Kidney (tissue), 14 donors: ENCODE measurements around the gene UPF3A. TPM values are rescaled to one million over a fixed set of nuclear protein-coding genes. Genes with fewer than 3 reads are reported as not detected.
"Not testable (repeated sequence)": the region's sequence is repeated elsewhere in the genome, so short reads cannot be mapped to it uniquely, and the experiment has no call there.

Experiments
- DNase-seq, 5 donors: peaks; one replicate each; pipeline ENCODE4 v3.0.0-alpha.2; 2013 to 2020
- FAIRE-seq: peaks from 2 replicates; lab custom pipeline; 2012; peaks lifted over from hg19 to GRCh38; lab: Jason Lieb, UNC
- H3K27ac ChIP-seq, 2 donors: one replicate each; pipeline ENCODE4 v1.7.0; 2013; ENCODE audit warnings: low read depth in 2 of 2, low read length in 2 of 2, inconsistent platforms in 1 of 2
- H3K27me3 ChIP-seq: one replicate; pipeline ENCODE4 v1.7.1; 2013; ENCODE audit warnings: low read length, inconsistent platforms; ENCODE audit not compliant: control insufficient read depth, insufficient read depth
- H3K36me3 ChIP-seq, 3 donors: one replicate each; pipeline versions ENCODE4 v1.7.0 to v1.7.1; 2013; ENCODE audit warnings: low read length in 3 of 3, control low read depth in 1 of 3, inconsistent platforms in 1 of 3; ENCODE audit not compliant: insufficient read depth in 3 of 3, control insufficient read depth in 2 of 3
- H3K4me1 ChIP-seq, 3 donors: one replicate each; pipeline versions ENCODE4 v1.7.0 to v1.7.1; 2013; ENCODE audit warnings: low read length in 3 of 3, inconsistent platforms in 1 of 3, low read depth in 1 of 3; ENCODE audit not compliant: control insufficient read depth in 2 of 3, insufficient read depth in 2 of 3
- H3K4me3 ChIP-seq, 3 donors: one replicate each; pipeline versions ENCODE4 v1.7.0 to v1.8.1; 2013; ENCODE audit warnings: low read length in 3 of 3, control low read depth in 1 of 3, inconsistent platforms in 1 of 3
- H3K9ac ChIP-seq, 3 donors: one replicate each; pipeline versions ENCODE4 v1.7.0 to v1.7.1; 2013; ENCODE audit warnings: low read length in 3 of 3, control low read depth in 1 of 3, inconsistent platforms in 1 of 3
- H3K9me3 ChIP-seq, 3 donors: one replicate each; pipeline versions ENCODE4 v1.7.0 to v1.7.1; 2013; ENCODE audit warnings: low read length in 3 of 3, control low read depth in 1 of 3, inconsistent platforms in 1 of 3; ENCODE audit not compliant: control insufficient read depth in 2 of 3, insufficient read depth in 1 of 3
- intact Hi-C: fragments of 100-400 bp; cut with DNase I; formaldehyde crosslinking; loops from one replicate; pipeline ENCODE4 v1.11.1; 2022
- polyA plus RNA-seq: library from polyadenylated mRNA; stranded (reverse); fragments of 350-450 nt; fragmentation: Illumina TruSeq; extraction: RNeasy Lipid Tissue Mini Kit (QIAGEN cat#74804); gene quantifications from one replicate; pipeline ENCODE4 v1.2.3, GENCODE V29; 2014; ENCODE audit warnings: low read depth, low replicate concordance; ENCODE audit not compliant: insufficient read depth
- total RNA-seq: library from RNA; stranded (reverse); fragmentation: NEBNext Ultra II Directional; extraction: Animal tissue kit (Norgen Biotek cat#: 25700); gene quantifications from one replicate; pipeline ENCODE4 v1.2.1, GENCODE V29; 2021
- TF ChIP-seq, protein P1 (sequence below): IDR thresholded peaks from 3 replicates; pipeline ENCODE4 v1.5.1; 2012; ENCODE audit warnings: mild to moderate bottlenecking, moderate library complexity, borderline replicate concordance; ENCODE audit not compliant: insufficient read depth; ENCODE audit errors: extremely low read depth
- donor health status: control.
- donor health status: control.
- donor health status: control.
- donor health status: control.
- donor health status: control.
- donor health status: DM: yes; HTN: yes; CAD: no.
- donor health status: Normal renal cell carcinoma (clear cell type).

Gene UPF3A
- total and polyA plus RNA-seq, 2 donors from 2014 or later: 34.5 to 41.7 TPM

DNA sequence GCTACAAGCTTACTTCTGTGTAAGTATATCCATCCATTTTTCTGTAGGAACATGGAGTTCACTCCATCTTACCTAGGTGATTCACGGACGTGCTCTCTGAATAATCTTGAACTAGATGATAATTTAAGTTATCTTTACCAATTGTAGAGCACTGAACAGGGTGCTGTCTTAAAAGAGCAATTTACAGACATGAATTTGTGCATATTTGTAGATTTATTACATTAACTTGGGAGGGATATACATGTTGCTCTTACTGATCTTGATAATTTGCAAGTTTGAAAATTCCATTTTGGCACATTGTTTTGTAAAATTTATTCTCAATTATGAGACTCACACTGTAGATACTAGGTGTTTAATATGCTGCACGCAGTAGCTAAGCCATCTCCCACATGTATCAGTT, 37.4 kb upstream of the UPF3A start:
- H3K4me1 ChIP-seq: no peaks in the 10 kb centered on the region
- FAIRE-seq: no peak
- H3K36me3 ChIP-seq: peaks cover 27 to 72% (median 46%) of the 10 kb centered on the region in 3 donors
- no peak overlapping the region for H3K27ac ChIP-seq
- H3K9me3 ChIP-seq: no peaks in the 10 kb centered on the region
- DNase-seq: no peak
- H3K4me3 ChIP-seq: no peak overlapping the region
- TF ChIP-seq, protein P1, sequence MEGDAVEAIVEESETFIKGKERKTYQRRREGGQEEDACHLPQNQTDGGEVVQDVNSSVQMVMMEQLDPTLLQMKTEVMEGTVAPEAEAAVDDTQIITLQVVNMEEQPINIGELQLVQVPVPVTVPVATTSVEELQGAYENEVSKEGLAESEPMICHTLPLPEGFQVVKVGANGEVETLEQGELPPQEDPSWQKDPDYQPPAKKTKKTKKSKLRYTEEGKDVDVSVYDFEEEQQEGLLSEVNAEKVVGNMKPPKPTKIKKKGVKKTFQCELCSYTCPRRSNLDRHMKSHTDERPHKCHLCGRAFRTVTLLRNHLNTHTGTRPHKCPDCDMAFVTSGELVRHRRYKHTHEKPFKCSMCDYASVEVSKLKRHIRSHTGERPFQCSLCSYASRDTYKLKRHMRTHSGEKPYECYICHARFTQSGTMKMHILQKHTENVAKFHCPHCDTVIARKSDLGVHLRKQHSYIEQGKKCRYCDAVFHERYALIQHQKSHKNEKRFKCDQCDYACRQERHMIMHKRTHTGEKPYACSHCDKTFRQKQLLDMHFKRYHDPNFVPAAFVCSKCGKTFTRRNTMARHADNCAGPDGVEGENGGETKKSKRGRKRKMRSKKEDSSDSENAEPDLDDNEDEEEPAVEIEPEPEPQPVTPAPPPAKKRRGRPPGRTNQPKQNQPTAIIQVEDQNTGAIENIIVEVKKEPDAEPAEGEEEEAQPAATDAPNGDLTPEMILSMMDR: no peak
- no peak overlapping the region for H3K9ac ChIP-seq
- intact Hi-C loops: no loop called here
- H3K27me3 ChIP-seq: no peaks in the 10 kb centered on the region

DNA sequence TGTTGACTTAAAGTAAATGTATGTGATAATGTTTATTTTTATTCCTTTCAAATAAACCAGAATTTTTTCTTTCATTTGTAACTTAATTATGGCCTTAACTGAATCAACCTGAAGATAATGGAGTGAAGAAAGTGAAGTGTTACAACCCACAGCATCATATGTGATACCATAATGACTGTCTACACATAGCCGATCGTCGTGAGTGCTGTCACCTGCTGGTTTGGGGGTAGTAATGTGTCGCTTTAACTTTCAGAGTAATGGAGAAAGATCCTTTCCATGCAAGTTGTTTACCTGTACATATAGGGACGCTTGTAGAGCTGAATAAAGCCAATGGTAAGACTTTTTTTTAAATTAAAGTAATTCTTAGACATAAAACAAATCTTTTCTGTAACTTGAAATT, 36.8 kb upstream of the UPF3A start:
- TF ChIP-seq, protein P1: no peak
- Histone ChIP-seq H3K27ac (no peak overlapping the region), H3K4me1 (no peaks in the 10 kb centered on the region), H3K27me3 (no peaks in the 10 kb centered on the region), H3K4me3 (no peak overlapping the region), H3K9ac (no peak overlapping the region), H3K9me3 (no peaks in the 10 kb centered on the region), H3K36me3 (peaks cover 26 to 70% (median 45%) of the 10 kb centered on the region in 3 donors)
- DNase-seq (no peak), FAIRE-seq (no peak)
- intact Hi-C loops: no loop called here

DNA sequence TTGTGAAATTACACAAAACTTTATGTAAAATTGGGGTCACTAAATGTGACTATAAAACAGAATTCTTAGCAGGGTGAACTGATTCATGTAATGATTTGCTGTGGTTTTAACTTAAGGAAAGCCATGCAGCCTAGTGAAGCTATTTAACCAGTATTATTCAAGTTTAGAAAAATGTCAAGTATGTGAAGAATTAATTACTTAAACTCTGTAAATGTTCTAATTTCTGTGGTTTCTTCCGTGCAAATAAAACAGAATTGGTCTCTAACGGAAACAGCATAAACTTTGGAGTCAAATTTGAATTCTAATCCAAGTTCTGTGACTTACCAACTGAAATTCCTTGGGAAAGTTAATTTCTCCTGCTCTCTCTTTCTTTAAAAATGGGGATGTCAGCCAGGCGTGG, 33.4 kb upstream of the UPF3A start:
- H3K4me3 ChIP-seq: no peak overlapping the region
- peaks cover 22 to 72% (median 37%) of the 10 kb centered on the region in 3 donors for H3K36me3 ChIP-seq
- H3K4me1 ChIP-seq: no peaks in the 10 kb centered on the region
- H3K9me3 ChIP-seq: no peaks in the 10 kb centered on the region
- no peaks in the 10 kb centered on the region for H3K27me3 ChIP-seq
- TF ChIP-seq, protein P1: no peak
- intact Hi-C loops: no loop called here
- DNase-seq: no peak
- H3K27ac ChIP-seq: no peak overlapping the region
- no peak overlapping the region for H3K9ac ChIP-seq
- FAIRE-seq: no peak

DNA sequence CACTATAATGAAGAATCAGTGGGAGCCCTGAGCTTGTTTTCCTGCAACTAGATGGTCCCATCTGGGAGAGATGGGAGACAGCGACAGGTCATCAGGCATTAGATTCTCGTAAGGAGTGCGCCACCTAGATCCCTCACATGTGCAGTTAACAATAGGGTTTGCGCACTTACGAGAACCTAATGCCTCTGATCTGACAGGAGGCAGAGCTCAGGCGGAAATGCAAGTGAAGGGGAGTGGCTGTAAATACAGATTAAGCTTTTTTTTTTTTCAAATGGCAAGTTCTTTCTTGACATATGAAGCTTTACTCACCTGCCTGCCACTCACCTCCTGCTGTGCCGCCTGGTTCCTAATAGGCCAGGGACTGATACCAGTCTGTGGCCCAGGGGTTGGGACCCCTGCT, 32.3 kb upstream of the UPF3A start:
- H3K27me3 ChIP-seq: no peaks in the 10 kb centered on the region
- no peak overlapping the region for H3K27ac ChIP-seq
- no peak overlapping the region for H3K4me3 ChIP-seq
- TF ChIP-seq, protein P1: no peak
- FAIRE-seq (no peak), DNase-seq (no peak)
- no peak overlapping the region for H3K9ac ChIP-seq
- H3K9me3 ChIP-seq: no peaks in the 10 kb centered on the region
- H3K4me1 ChIP-seq: no peaks in the 10 kb centered on the region
- H3K36me3 ChIP-seq: peaks cover 19 to 64% (median 32%) of the 10 kb centered on the region in 3 donors
- intact Hi-C loops: no loop called here

DNA sequence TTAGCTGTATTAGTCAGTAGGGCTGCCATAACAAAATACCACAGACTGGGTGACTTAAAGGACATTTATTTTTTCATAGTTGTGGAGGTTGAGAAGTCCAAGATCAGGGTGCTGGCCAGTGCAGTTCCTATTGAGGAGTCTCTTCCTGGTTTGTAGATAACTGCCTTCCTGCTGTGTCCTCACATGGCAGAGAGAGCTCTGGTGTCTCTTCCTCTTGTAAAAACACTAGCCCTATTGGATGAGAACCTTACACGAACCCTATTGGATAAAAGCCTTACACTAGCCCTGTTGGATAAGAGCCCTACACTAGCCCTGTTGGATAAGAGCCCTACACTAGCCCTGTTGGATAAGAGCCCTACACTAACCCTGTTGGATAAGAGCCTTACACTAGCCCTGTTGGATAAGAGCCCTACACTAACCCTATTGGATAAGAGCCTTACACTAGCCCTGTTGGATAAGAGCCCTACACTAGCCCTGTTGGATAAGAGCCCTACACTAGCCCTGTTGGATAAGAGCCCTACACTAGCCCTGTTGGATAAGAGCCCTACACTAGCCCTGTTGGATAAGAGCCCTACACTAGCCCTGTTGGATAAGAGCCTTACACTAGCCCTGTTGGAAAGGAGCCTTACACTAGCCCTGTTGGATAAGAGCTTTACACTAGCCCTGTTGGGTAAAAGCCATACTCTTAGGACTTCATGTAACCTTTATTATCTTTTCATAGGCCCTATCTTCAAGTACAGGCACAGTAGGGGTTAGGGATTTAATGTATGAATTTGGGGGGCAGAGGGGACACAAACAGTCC, 29.6 kb upstream of the UPF3A start:
- FAIRE-seq, intact Hi-C loops, H3K27me3 ChIP-seq, H3K9ac ChIP-seq, H3K4me1 ChIP-seq, H3K27ac ChIP-seq, H3K9me3 ChIP-seq, H3K4me3 ChIP-seq, DNase-seq: not testable (repeated sequence)
- peaks cover 14 to 56% (median 17%) of the 10 kb centered on the region in 3 donors for H3K36me3 ChIP-seq
